ENCODE measurements around the gene LPXN.
"Not testable (repeated sequence)": the region's sequence is repeated elsewhere in the genome, so short reads cannot be mapped to it uniquely, and the experiment has no call there.

Gene LPXN

DNA sequence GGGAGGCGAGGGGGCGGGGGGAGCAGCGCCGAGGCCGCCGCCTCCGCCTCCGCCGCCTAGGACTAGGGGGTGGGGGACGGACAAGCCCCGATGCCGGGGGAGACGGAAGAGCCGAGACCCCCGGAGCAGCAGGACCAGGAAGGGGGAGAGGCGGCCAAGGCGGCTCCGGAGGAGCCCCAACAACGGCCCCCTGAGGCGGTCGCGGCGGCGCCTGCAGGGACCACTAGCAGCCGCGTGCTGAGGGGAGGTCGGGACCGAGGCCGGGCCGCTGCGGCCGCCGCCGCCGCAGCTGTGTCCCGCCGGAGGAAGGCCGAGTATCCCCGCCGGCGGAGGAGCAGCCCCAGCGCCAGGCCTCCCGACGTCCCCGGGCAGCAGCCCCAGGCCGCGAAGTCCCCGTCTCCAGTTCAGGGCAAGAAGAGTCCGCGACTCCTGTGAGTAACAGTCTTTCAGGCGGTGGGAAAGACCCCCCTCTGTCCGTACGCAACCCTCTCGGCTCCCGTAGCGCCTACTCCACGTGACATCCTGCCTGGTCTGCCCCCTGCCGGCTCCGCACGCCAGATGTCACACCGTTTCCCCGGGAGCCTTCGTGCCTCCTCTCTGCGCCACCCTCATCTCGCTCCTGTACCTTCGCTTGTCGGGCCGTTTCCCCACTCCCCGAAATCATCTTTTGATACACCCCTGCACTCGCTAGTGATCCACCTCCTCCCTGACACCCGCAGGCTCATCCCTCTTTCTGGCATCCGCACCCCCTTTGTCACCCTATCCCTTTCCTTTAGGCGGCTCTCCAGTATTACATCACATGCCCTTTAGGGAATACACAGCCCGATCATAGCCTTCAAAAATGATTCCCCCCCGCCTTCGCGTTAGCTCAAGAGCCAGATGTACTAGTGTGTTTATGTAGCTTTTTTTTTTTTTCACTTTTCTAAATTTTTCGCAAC, 3.8 kb upstream of the LPXN start:
- in situ Hi-C loops (cut with MboI; ENCODE audit: low sequenced_read_pairs): no loop called here

- in situ Hi-C loops (cut with MboI; ENCODE audit: low sequenced_read_pairs): no loop called here
These were observed 3.1 kb upstream of the LPXN start, which contains the start of gene ZFP91 for GRCh38 chr11:58578635-58579191. TSS of gene ZFP91 (plus strand) at chr11:58579063. CDS start at chr11:58579282, 219 bp downstream.

- in situ Hi-C loops (cut with MboI; ENCODE audit: low sequenced_read_pairs): no loop called here
These were observed 2.5 kb upstream of the LPXN start for GRCh38 chr11:58578136-58578634.

DNA sequence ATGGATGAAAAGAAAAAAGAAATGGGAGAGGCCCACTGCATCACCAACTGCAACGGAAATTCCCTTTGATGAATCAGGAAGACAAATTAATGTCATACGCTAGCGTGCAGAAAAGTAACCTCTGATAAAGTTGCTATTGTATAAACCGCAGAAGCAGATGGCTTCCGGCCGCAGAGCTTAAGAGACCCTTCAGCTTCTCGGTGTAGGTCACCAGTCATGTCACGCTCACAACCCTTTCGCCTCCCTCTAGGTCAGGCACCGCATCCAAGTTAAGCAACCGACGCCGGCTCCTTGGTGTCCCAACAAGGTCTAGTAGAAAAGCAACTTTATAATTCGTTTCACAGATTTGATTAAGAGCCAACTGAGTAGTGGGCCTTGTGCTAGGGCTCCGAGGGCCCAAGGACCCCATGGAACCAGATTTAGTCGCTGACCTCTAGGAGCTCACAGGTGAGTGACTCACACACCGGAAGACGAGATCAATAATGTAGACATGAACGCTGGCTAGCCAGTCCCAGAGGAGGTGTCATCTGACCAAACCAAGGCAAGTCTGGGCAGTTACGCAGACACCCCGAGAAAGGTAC, 2.0 kb upstream of the LPXN start:
- in situ Hi-C loops (cut with MboI; ENCODE audit: low sequenced_read_pairs): no loop called here

DNA sequence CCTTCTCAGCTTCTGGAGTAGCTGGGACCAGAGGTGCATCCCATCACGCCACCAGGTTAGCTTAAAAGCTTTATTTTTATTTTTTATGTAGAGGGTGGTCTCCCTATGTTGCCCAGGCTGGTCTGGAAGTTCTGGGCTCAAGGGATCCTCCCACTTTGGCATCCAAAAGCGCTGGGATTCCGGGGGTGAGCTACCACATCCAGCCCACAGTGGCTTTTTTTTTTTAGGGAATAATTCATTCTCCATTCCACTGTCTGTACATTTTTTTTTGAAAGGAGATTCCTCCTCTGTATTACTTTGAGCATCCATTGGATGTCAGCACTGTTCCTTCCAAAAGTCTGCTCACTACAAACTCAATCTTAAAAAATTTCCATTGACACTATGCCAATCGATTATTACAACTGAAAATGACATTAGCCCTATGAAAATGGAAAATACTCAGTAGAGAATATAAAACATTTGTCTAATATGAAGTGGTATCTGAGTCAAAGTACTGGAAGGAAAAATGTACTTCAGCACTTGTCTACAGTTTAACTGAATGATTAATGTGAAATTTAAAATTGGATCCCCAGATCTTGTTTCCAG, 1.3 kb upstream of the LPXN start:
- in situ Hi-C loops (cut with MboI; ENCODE audit: low sequenced_read_pairs): no loop called here

- in situ Hi-C loops (cut with MboI; ENCODE audit: low sequenced_read_pairs): no loop called here
These were observed 775 bp downstream of the LPXN start for GRCh38 chr11:58574881-58575280.

DNA sequence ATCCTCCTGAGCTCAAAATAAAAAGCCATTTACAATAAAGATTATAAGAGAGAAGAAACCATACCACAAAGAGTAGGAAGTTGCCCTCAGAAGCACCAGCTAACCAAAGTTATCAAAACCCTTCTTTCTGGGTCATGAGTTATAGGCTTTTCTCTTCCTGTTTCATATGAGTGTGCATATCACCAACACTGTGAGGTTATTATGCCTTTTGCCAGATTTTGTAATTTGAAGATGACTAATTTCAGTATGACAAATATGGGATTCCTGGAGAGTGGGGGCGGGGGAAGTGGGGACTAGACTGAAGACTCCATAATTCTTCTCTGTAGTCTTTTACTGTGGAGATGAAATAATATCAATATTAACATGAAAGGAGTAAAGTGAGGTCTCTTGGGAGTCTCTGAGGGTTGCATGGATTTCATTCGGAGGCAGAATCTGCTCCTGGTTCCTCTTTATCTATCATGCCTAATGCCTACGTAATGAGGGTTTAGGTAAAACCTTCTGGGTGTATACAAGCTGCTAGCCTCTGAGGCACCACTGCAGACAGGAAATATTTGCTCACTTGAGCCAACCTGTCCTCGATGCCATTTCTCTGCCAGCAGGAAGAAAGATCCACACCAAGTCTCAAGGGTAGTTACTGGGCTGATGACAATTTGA, 2.1 kb downstream of the LPXN start:
- in situ Hi-C loops (cut with MboI; ENCODE audit: low sequenced_read_pairs): no loop called here

DNA sequence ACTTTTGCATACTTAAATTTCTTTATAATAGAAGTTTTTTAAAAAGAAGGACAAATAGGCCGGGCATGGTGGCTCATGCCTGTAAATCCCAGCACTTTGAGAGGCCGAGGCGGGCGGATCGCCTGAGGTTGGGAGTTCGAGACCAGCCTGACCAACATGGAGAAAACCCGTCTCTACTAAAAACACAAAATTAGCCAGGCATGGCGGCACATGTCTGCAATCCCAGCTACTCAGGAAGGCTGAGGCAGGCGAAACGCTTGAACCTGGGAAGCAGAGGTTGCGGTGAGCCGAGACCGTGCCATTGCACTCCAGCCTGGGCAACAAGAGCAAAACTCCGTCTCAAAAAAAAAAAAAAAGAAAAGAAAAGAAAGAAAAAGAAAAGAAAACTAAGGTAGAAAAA, 2.8 kb downstream of the LPXN start:
- in situ Hi-C loops (cut with MboI; ENCODE audit: low sequenced_read_pairs): not testable (repeated sequence)

GRCh38 chr11:58567889-58568512, 7.7 kb downstream of the LPXN start:
- in situ Hi-C loops (cut with MboI; ENCODE audit: low sequenced_read_pairs): no loop called here

DNA sequence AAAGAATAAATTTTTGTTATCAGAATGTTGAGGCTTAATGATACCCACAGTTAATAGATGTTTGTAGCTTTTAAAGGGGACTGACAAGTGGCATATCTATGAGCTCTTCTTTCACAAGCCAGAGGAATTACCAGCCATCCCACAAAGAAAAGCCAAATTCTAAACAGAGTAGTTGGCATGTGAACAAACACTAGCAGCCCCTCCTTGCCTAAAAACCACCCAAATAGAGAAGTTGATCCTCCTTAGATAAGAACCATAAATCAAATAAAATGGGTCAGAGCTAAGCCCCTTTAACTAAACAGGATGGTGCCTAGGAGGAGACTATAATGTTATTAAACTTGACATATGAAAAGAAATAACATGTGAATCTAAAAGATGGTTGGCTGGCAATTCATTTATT, 11.4 kb downstream of the LPXN start:
- in situ Hi-C loops (cut with MboI; ENCODE audit: low sequenced_read_pairs): no loop called here

GRCh38 chr11:58562375-58562800, 13.3 kb downstream of the LPXN start:
- in situ Hi-C loops (cut with MboI; ENCODE audit: low sequenced_read_pairs): no loop called here

DNA sequence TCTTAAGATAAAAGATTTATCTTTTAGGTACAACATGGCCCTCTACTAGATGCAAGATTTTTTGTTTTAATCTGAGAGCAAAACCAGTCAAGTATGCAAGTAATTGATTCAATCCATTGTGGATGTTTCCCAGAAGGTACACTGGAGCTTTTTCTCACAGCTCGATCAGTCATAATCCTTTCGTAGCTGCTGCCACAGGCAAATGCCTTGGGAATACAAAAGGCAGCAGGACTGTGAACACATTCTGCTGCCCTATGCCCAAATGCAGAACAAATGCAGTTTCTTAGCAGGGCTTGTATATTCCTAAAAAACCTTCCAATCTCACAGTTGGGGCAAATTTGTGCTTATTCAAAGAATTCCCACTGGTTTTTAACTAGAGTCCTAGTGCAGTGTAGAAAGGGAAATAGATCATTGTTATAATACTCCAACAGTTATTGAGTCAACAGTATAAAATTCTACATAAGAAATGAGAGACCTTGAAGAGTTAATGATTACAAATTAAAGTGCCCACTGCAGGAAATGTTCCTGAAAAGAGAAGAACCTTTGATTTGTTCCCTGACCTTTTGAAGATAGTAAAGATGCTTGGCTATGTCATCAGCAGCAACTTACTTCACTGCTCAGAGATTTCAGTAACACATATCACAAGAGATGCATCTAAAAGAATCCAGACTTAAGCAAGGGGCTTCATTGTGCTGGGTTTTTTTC, 14.1 kb downstream of the LPXN start:
- in situ Hi-C loops (cut with MboI; ENCODE audit: low sequenced_read_pairs): no loop called here

DNA sequence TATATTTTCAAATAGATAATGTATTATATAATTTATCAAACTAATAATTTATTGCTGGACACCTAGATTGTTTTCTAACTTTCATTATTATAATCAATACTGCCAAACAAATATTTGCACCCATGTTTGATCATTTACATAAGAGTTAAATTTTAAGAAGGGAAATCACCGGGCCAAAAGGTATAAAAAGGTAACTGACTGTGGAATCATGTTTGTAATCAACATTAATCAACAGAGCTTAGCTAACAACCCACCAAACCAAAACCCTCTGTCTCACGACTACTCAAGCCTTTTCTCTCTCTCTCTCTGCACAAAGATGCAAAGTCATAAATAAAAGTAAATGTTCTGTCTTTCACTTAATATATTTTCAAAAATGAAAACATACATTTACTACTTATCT, 14.8 kb downstream of the LPXN start:
- in situ Hi-C loops (cut with MboI; ENCODE audit: low sequenced_read_pairs): no loop called here

DNA sequence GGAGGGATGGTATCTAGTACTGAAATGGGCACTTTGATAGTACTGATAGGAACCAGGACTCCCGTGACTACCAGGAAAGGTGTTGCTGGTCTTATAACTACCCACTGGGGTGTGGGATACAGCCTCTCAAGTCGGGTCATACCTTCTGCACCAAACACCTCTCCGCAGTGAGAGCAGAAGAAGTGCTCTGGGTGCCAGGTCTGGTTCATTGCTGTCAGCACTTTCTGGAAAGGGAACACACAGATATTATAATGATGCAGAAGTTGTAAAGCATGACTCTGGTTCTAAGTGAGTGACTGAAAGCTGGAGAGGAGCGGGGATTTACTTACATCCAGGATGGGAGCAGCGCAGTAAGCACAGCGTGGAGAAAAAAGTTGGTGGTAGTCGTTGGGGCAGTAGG, 26.0 kb downstream of the LPXN start:
- in situ Hi-C loops (cut with MboI; ENCODE audit: low sequenced_read_pairs): no loop called here

- in situ Hi-C loops (cut with MboI; ENCODE audit: low sequenced_read_pairs): no loop called here
These were observed 28.8 kb downstream of the LPXN start for GRCh38 chr11:58546841-58547240.

GRCh38 chr11:58531865-58532341, 43.8 kb downstream of the LPXN start:
- in situ Hi-C loops (cut with MboI; ENCODE audit: low sequenced_read_pairs): no loop called here

DNA sequence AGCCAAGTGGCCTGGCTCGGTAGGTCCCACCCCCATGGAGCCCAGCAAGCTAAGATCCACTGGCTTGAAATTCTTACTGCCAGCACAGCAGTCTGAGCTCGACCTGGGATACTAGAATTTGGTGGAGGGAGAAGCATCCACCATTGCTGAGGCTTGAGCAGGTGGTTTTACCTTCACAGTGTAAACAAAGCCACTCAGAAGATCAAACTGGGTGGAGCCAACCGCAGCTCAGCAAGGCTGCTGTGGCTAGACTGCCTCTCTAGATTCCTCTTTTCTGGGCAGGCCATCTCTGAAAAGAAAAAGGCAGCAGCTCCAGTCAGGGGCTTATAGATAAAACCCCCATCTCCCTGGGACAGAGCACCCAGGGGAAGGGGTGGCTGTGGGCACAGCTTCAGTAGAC, 45.4 kb downstream of the LPXN start:
- in situ Hi-C loops (cut with MboI; ENCODE audit: low sequenced_read_pairs): no loop called here

DNA sequence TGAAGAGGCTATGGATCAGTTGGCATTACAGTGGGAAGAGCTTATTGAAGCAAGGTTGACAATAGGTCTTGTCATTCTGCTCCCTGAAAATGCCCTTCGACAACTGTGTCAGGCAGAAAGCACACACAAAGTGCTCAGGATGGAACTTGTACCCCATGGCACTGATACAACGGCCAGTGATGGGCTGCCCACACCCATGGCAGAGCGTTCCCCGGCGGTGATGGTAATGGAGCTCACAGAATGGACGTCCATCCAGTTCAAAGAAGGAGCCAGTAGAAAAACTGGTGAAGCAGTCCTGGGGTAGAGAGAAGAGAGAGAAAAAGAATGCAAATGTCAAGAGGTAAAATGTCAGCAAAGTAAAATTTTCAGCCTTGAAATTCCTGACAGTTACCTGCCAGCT, 48.2 kb downstream of the LPXN start:
- in situ Hi-C loops (cut with MboI; ENCODE audit: low sequenced_read_pairs): no loop called here

DNA sequence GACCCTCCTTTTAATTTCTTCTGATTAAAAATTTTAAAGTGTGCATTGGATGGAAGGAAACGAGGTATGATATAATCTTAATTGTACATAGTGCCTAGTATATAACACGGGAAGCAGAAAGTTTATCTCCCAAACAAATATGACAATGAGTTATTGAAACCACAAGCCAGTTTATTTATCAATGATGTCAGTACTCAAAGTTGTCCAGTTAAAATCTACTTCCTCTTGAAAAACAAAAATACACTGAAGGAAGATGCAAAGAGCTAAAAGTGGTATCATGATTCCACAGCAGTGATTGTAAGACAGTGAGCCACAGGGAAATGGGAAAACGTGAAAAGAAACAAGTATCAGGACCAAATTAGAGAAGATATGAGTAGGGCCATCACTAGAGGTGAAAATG, 48.9 kb downstream of the LPXN start:
- in situ Hi-C loops (cut with MboI; ENCODE audit: low sequenced_read_pairs): no loop called here

Data from hTERT RPE-1 (cell line).